GM23338 (cell line): ENCODE results near the gene SLC37A2. TPM values are rescaled to one million over a fixed set of nuclear protein-coding genes. Genes with fewer than 3 reads are reported as not detected.

ENCODE experiments used
- ATAC-seq: fragments of 200-7000 bp; cut with Tn5 transposase; 3 replicates; pipeline ENCODE4 v1.9.1; 2020
- DNase-seq: peaks from one replicate; pipeline ENCODE4 v3.0.0-alpha.2; 2015; ENCODE audit warnings: low spot score
- H2AFZ ChIP-seq: fragments of 200-600 bp; sonication (generic); 2 replicates; pipeline ENCODE4 v1.8.0; 2016; ENCODE audit warnings: antibody characterized with exemption, mild to moderate bottlenecking, moderate library complexity
- H3F3A ChIP-seq: fragments of 200-600 bp; sonication (generic); replicated peaks from 2 replicates; pipeline ENCODE4 v1.8.0; 2017; ENCODE audit warnings: antibody characterized with exemption, mixed run types, low read depth
- H3K27ac ChIP-seq: fragments of 200-600 bp; sonication (generic); 2 replicates; pipeline ENCODE4 v1.6.1; 2016; ENCODE audit warnings: low read depth
- H3K27me3 ChIP-seq: fragments of 200-600 bp; sonication (generic); 2 replicates; pipeline ENCODE4 v1.8.0; 2016; ENCODE audit warnings: mild to moderate bottlenecking, mixed run types, moderate library complexity; ENCODE audit not compliant: insufficient read depth
- H3K36me3 ChIP-seq: fragments of 200-600 bp; sonication (generic); 2 replicates; pipeline ENCODE4 v1.8.0; 2016; ENCODE audit warnings: mild to moderate bottlenecking; ENCODE audit not compliant: insufficient read depth
- H3K4me1 ChIP-seq: fragments of 200-600 bp; sonication (generic); 2 replicates; pipeline ENCODE4 v1.8.0; 2016; ENCODE audit warnings: mild to moderate bottlenecking, moderate library complexity; ENCODE audit not compliant: insufficient read depth
- H3K4me2 ChIP-seq: fragments of 200-600 bp; sonication (generic); 2 replicates; pipeline ENCODE4 v1.7.1; 2017; ENCODE audit warnings: mixed run types
- H3K4me3 ChIP-seq: fragments of 200-600 bp; sonication (generic); 2 replicates; pipeline ENCODE4 v1.6.1; 2016; ENCODE audit warnings: mixed run types
- H3K79me2 ChIP-seq: fragments of 200-600 bp; sonication (generic); replicated peaks from 2 replicates; pipeline ENCODE4 v1.8.0; 2017; ENCODE audit warnings: mild to moderate bottlenecking; ENCODE audit not compliant: insufficient read depth
- H3K9me2 ChIP-seq: fragments of 200-600 bp; sonication (generic); 2 replicates; pipeline ENCODE4 v1.8.0; 2017; ENCODE audit not compliant: insufficient read depth
- H4K20me1 ChIP-seq: fragments of 200-600 bp; sonication (generic); replicated peaks from 2 replicates; pipeline ENCODE4 v1.8.0; 2017; ENCODE audit warnings: mild to moderate bottlenecking; ENCODE audit not compliant: insufficient read depth
- H3K27ac Mint-ChIP-seq: 2 replicates; pipeline ENCODE4 v1.8.0; 2020; ENCODE audit warnings: inconsistent platforms, mild to moderate bottlenecking, moderate library complexity, mixed read lengths
- H3K27me3 Mint-ChIP-seq: 3 replicates; pipeline ENCODE4 v1.8.0; 2022; ENCODE audit warnings: low read depth, mild to moderate bottlenecking, moderate library complexity, mixed read lengths, inconsistent platforms; ENCODE audit not compliant: insufficient read depth, poor library complexity
- H3K36me3 Mint-ChIP-seq: 3 replicates; pipeline ENCODE4 v1.8.0; 2021; ENCODE audit warnings: low read depth, mild to moderate bottlenecking, inconsistent platforms, moderate library complexity, mixed read lengths
- H3K4me1 Mint-ChIP-seq: 3 replicates; pipeline ENCODE4 v1.8.0; 2020; ENCODE audit warnings: mild to moderate bottlenecking, inconsistent platforms, mixed read lengths
- H3K4me3 Mint-ChIP-seq: 3 replicates; pipeline ENCODE4 v1.8.0; 2021; ENCODE audit warnings: moderate library complexity, mild to moderate bottlenecking, inconsistent platforms, mixed read lengths
- H3K9me3 Mint-ChIP-seq: 3 replicates; pipeline ENCODE4 v1.8.0; 2020; ENCODE audit warnings: moderate library complexity, mild to moderate bottlenecking, inconsistent platforms, mixed read lengths
- CREB1 ChIP-seq: fragments of 250-450 bp; sonication (Bioruptor Pico); IDR thresholded peaks from 2 replicates; pipeline ENCODE4 v1.5.0; 2020; ENCODE audit warnings: low read depth, mild to moderate bottlenecking, moderate library complexity
- CTCF ChIP-seq, 2 experiments: fragments of 200-600 bp in 1 of 2; sonication (generic) in 1 of 2; conservative IDR thresholded peaks; 2 replicates each; pipeline versions ENCODE4 v1.5.1 to v1.6.1; 2016 to 2017; ENCODE audit warnings: antibody characterized with exemption in 2 of 2, low read depth in 2 of 2, mild to moderate bottlenecking in 2 of 2, moderate library complexity in 1 of 2
- ETS1 ChIP-seq: IDR thresholded peaks from 2 replicates; pipeline ENCODE4 v1.6.1; 2016; ENCODE audit warnings: antibody characterized with exemption
- EZH2 ChIP-seq: fragments of 200-600 bp; sonication (generic); IDR thresholded peaks from one replicate; pipeline ENCODE4 v1.8.0; 2017; ENCODE audit warnings: antibody characterized with exemption, mild to moderate bottlenecking, low read depth; ENCODE audit not compliant: unreplicated experiment
- EZH2phosphoT487 ChIP-seq: fragments of 200-600 bp; sonication (generic); IDR thresholded peaks from one replicate; pipeline ENCODE4 v1.8.1; 2018; ENCODE audit warnings: antibody characterized with exemption; ENCODE audit not compliant: unreplicated experiment
- JUNB ChIP-seq: IDR thresholded peaks from one replicate; pipeline ENCODE4 v1.6.1; 2016; ENCODE audit warnings: antibody characterized with exemption; ENCODE audit not compliant: unreplicated experiment
- NANOG ChIP-seq: IDR thresholded peaks from 2 replicates; pipeline ENCODE4 v1.6.1; 2016; ENCODE audit warnings: antibody characterized with exemption, borderline replicate concordance
- POLR2AphosphoS5 ChIP-seq: IDR thresholded peaks from 2 replicates; pipeline ENCODE4 v1.6.1; 2016; ENCODE audit warnings: antibody characterized with exemption, low read depth
- REST ChIP-seq: IDR thresholded peaks from one replicate; pipeline ENCODE4 v1.6.1; 2018; ENCODE audit warnings: antibody characterized with exemption; ENCODE audit not compliant: unreplicated experiment
- STAT1 ChIP-seq: IDR thresholded peaks from one replicate; pipeline ENCODE4 v1.6.1; 2016; ENCODE audit warnings: antibody characterized with exemption; ENCODE audit not compliant: unreplicated experiment
- ZNF114 ChIP-seq: fragments of 250-450 bp; sonication (Bioruptor Pico); IDR thresholded peaks from 2 replicates; pipeline ENCODE4 v1.5.0; 2020; ENCODE audit warnings: mild to moderate bottlenecking, moderate library complexity
- ZNF331 ChIP-seq: fragments of 250-450 bp; sonication (Bioruptor Pico); IDR thresholded peaks from 2 replicates; pipeline ENCODE4 v1.5.0; 2020; ENCODE audit warnings: low read depth, mild to moderate bottlenecking, moderate library complexity
- ZNF462 ChIP-seq: fragments of 250-450 bp; sonication (Bioruptor Pico); IDR thresholded peaks from 2 replicates; pipeline ENCODE4 v1.5.0; 2020; ENCODE audit warnings: mild to moderate bottlenecking, moderate library complexity
- polyA plus RNA-seq: library from polyadenylated mRNA; unstranded; fragments of >200 nt; fragmentation: Nextera tagmentation; extraction: Ambion mirVana; gene quantifications from 2 replicates; pipeline ENCODE4 v1.2.1, GENCODE V29; 2016
- total RNA-seq: library from RNA; depleted of rRNA; stranded (reverse); fragments of >200 nt; shearing (Covaris generic); gene quantifications from 2 replicates; pipeline ENCODE4 v1.2.3, GENCODE V29; 2014

Gene SLC37A2
- total and polyA plus RNA-seq, 2 experiments from 2014 or later: 0.40 to 1.6 TPM

- H3K36me3 ChIP-seq: no peaks in the 10 kb centered on the region
- no peaks in the 10 kb centered on the region for H4K20me1 ChIP-seq
- H3K9me3 Mint-ChIP-seq: no peaks in the 10 kb centered on the region
- no peaks in the 10 kb centered on the region for H3K9me2 ChIP-seq
- peaks cover 49% of the 10 kb centered on the region for H3K4me1 Mint-ChIP-seq
- TF ChIP-seq ZNF331 (no peak), REST (no peak), CREB1 (CRISPR knock-in tag) (no peak), POLR2AphosphoS5 (no peak), EZH2 (no peak), STAT1 (no peak), NANOG (no peak), JUNB (no peak), ZNF462 (no peak), ETS1 (no peak), ZNF114 (CRISPR knock-in tag) (no peak), EZH2phosphoT487 (no peak), CTCF (conservative IDR thresholded peaks at IDR 0.05; ENCODE audit: low read depth in 2 of 2) (no peak)
- no peak overlapping the region for H3K4me2 ChIP-seq
- H3F3A ChIP-seq: no peaks in the 10 kb centered on the region
- H2AFZ ChIP-seq: no peak overlapping the region
- H3K4me3 Mint-ChIP-seq: no peak overlapping the region
- no peak for ATAC-seq
- H3K27me3 Mint-ChIP-seq: peaks cover 48% of the 10 kb centered on the region
- H3K27ac Mint-ChIP-seq: no peak overlapping the region
- no peak overlapping the region for H3K4me3 ChIP-seq
- no peaks in the 10 kb centered on the region for H3K79me2 ChIP-seq
- H3K27me3 ChIP-seq: peaks cover 58% of the 10 kb centered on the region
- no peaks in the 10 kb centered on the region for H3K36me3 Mint-ChIP-seq
- H3K4me1 ChIP-seq: peaks cover 32% of the 10 kb centered on the region
- DNase-seq: no peak
- no peak overlapping the region for H3K27ac ChIP-seq
Observed at GRCh38 chr11:125138966-125139365, 75.9 kb downstream of the SLC37A2 start.
